GM12801 (cell line): ENCODE results near the gene BTF3L4.

Source experiments
- CTCF ChIP-seq: IDR thresholded peaks from one replicate; pipeline ENCODE4 v1.5.1; 2011; ENCODE audit warnings: control low read depth; ENCODE audit not compliant: insufficient read length; ENCODE audit errors: extremely low read depth

Gene BTF3L4

GRCh38 chr1:52032124-52032784 lies 23.8 kb upstream of the BTF3L4 start:
- no peak for TF ChIP-seq CTCF

GRCh38 chr1:52032785-52033131 lies 23.3 kb upstream of the BTF3L4 start:
- TF ChIP-seq CTCF: no peak

- TF ChIP-seq CTCF: no peak
These were observed 22.7 kb upstream of the BTF3L4 start, which contains the start of gene KTI12 for GRCh38 chr1:52033190-52034049. TSS of gene KTI12 (minus strand) at chr1:52033810. CDS start at chr1:52033761, 49 bp downstream.

GRCh38 chr1:52034050-52034384 lies 22.1 kb upstream of the BTF3L4 start:
- TF ChIP-seq CTCF: no peak

- no peak for TF ChIP-seq CTCF
These were observed 18.7 kb upstream of the BTF3L4 start for GRCh38 chr1:52037402-52037814.

GRCh38 chr1:52037909-52038308 lies 18.2 kb upstream of the BTF3L4 start:
- no peak for TF ChIP-seq CTCF

- TF ChIP-seq CTCF: no peak
These were observed 14.4 kb upstream of the BTF3L4 start for GRCh38 chr1:52041551-52042185.
